HEK293T (cell line): Measurements from ENCODE around the gene NR5A1.

Experiments
- ARNT ChIP-seq: fragments of 450-650 bp; IDR thresholded peaks from 2 replicates; pipeline ENCODE4 v1.6.1; 2017; ENCODE audit warnings: mild to moderate bottlenecking
- ELF4 ChIP-seq: fragments of 450-650 bp; IDR thresholded peaks from 2 replicates; pipeline ENCODE4 v1.6.1; 2017; ENCODE audit warnings: antibody characterized with exemption

DNA sequence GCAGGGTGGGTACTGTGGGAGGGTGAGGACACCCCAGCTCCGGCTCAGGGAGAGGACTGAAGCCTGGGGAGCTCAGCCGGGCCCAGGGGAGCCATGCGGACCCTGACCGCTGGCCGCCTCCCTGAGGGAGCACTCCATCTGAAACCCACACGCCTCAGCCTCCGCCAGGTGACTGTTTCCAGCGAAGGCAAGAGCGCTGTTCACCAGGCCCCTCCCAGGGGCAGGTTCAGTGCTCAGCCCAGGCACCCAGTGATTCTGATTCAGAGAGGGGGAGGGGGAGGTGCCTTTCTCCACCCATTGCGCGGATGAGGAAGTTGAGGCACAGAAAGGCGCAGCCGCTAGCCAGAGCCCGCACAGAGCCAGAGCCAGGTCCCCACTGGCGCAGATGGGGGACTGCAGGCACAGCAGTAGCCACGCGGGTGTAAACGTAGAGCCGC lies 30.0 kb downstream of the NR5A1 start:
- TF ChIP-seq ELF4 (no peak), ARNT (no peak)
